ENCODE results near the gene TFPI. TPM values are rescaled to one million over a fixed set of nuclear protein-coding genes. Genes with fewer than 3 reads are reported as not detected.

TFPI gene
- total RNA-seq, 1 donor from 2014 or later, result 19.0 TPM

GRCh38 chr2:187470698-187471097, 83.5 kb downstream of the TFPI start:
- no peak overlapping the region for H3K27ac ChIP-seq (replicated peaks)
- H3K4me3 ChIP-seq, result no peak overlapping the region
- intact Hi-C loops (cut with micrococcal nuclease), result no loop called here
- no peaks in the 10 kb centered on the region for H3K36me3 ChIP-seq
- no peak for TF ChIP-seq CTCF (IDR thresholded peaks at IDR 0.05; ENCODE audit: borderline replicate concordance)
- H3K27me3 ChIP-seq (ENCODE audit: low read depth), result no peaks in the 10 kb centered on the region
- no peaks in the 10 kb centered on the region for H3K4me1 ChIP-seq
- no peaks in the 10 kb centered on the region for H3K9me3 ChIP-seq (replicated peaks)
- no peak for DNase-seq

GRCh38 chr2:187469538-187469937, 84.7 kb downstream of the TFPI start:
- no peaks in the 10 kb centered on the region for H3K4me1 ChIP-seq
- no peak for TF ChIP-seq CTCF (IDR thresholded peaks at IDR 0.05; ENCODE audit: borderline replicate concordance)
- H3K9me3 ChIP-seq (replicated peaks), result no peaks in the 10 kb centered on the region
- no peak overlapping the region for H3K27ac ChIP-seq (replicated peaks)
- no peak for DNase-seq
- H3K36me3 ChIP-seq, result no peaks in the 10 kb centered on the region
- intact Hi-C loops (cut with micrococcal nuclease), result no loop called here
- no peaks in the 10 kb centered on the region for H3K27me3 ChIP-seq (ENCODE audit: low read depth)
- no peak overlapping the region for H3K4me3 ChIP-seq

GRCh38 chr2:187468262-187468661, 86.0 kb downstream of the TFPI start:
- no peak for DNase-seq
- H3K27ac ChIP-seq (replicated peaks), result no peak overlapping the region
- H3K4me1 ChIP-seq, result no peaks in the 10 kb centered on the region
- no peaks in the 10 kb centered on the region for H3K36me3 ChIP-seq
- no peak for TF ChIP-seq CTCF (IDR thresholded peaks at IDR 0.05; ENCODE audit: borderline replicate concordance)
- H3K27me3 ChIP-seq (ENCODE audit: low read depth), result no peaks in the 10 kb centered on the region
- intact Hi-C loops (cut with micrococcal nuclease), result no loop called here
- no peaks in the 10 kb centered on the region for H3K9me3 ChIP-seq (replicated peaks)
- no peak overlapping the region for H3K4me3 ChIP-seq

- Histone ChIP-seq H3K36me3 (no peaks in the 10 kb centered on the region), H3K4me1 (no peaks in the 10 kb centered on the region), H3K27ac (replicated peaks) (no peak overlapping the region), H3K9me3 (replicated peaks) (no peaks in the 10 kb centered on the region), H3K4me3 (no peak overlapping the region), H3K27me3 (ENCODE audit: low read depth) (no peaks in the 10 kb centered on the region)
- DNase-seq, result no peak
- no peak for TF ChIP-seq CTCF (IDR thresholded peaks at IDR 0.05; ENCODE audit: borderline replicate concordance)
- intact Hi-C loops (cut with micrococcal nuclease), result no loop called here
Measured at GRCh38 chr2:187466129-187466792, 88.0 kb downstream of the TFPI start.

GRCh38 chr2:187462839-187463238, 91.4 kb downstream of the TFPI start:
- TF ChIP-seq CTCF (IDR thresholded peaks at IDR 0.05; ENCODE audit: borderline replicate concordance), result no peak
- Histone ChIP-seq H3K27me3 (ENCODE audit: low read depth) (no peaks in the 10 kb centered on the region), H3K4me3 (no peak overlapping the region), H3K36me3 (no peaks in the 10 kb centered on the region), H3K27ac (replicated peaks) (no peak overlapping the region), H3K9me3 (replicated peaks) (no peaks in the 10 kb centered on the region), H3K4me1 (peaks cover 13% of the 10 kb centered on the region)
- no peak for DNase-seq
- intact Hi-C loops (cut with micrococcal nuclease), result no loop called here

Data from left ventricle myocardium inferior (tissue), 1 donor.